H1 (cell line): Measurements from ENCODE around the gene PDF. TPM values are rescaled to one million over a fixed set of nuclear protein-coding genes. Genes with fewer than 3 reads are reported as not detected.

Experiments used
- CTCF ChIA-PET: fragments of 300-600 bp; sonication (Branson Sonifier 250); formaldehyde crosslinking; loops from one replicate; lab custom pipeline; 2021; ENCODE audit not compliant: partially characterized antibody; lab: Charles Lee
- POLR2A ChIA-PET: fragments of 300-600 bp; sonication (Branson Sonifier 250); formaldehyde crosslinking; loops from one replicate; lab custom pipeline; 2021; ENCODE audit warnings: inconsistent platforms; ENCODE audit not compliant: partially characterized antibody; lab: Charles Lee
- DNase-seq, 2 experiments: peaks; one replicate each; pipeline versions ENCODE4 v3.0.0 to v3.0.0-alpha.2; 2010 to 2022; ENCODE audit warnings: low spot score in 2 of 2, low read depth in 1 of 2, mixed read lengths in 1 of 2
- FAIRE-seq: peaks from 2 replicates; lab custom pipeline; 2011; peaks lifted over from hg19 to GRCh38; lab: Jason Lieb, UNC
- H2AFZ ChIP-seq: 2 replicates; pipeline ENCODE4 v1.8.1; 2012; ENCODE audit warnings: low read length, inconsistent platforms
- H2AK5ac ChIP-seq: 2 replicates; pipeline ENCODE4 v1.6.1; 2013; ENCODE audit warnings: low read depth, low read length
- H2BK120ac ChIP-seq: replicated peaks from 2 replicates; pipeline ENCODE3; 2013; ENCODE audit warnings: low read depth, low read length, inconsistent platforms
- H2BK12ac ChIP-seq: 2 replicates; pipeline ENCODE4 v1.6.1; 2013; ENCODE audit warnings: low read depth, low read length
- H2BK15ac ChIP-seq: 2 replicates; pipeline ENCODE4 v1.6.1; 2013; ENCODE audit warnings: low read length
- H2BK20ac ChIP-seq: 2 replicates; pipeline ENCODE4 v1.6.1; 2013; ENCODE audit warnings: low read length
- H2BK5ac ChIP-seq: 2 replicates; pipeline ENCODE4 v1.6.1; 2013; ENCODE audit warnings: low read depth, low read length
- H3K14ac ChIP-seq: 2 replicates; pipeline ENCODE4 v1.6.1; 2013; ENCODE audit warnings: inconsistent platforms; ENCODE audit not compliant: insufficient read length
- H3K18ac ChIP-seq: 2 replicates; pipeline ENCODE4 v1.6.1; 2013; ENCODE audit warnings: low read length; ENCODE audit errors: extremely low read depth
- H3K23ac ChIP-seq: 2 replicates; pipeline ENCODE4 v1.6.1; 2013; ENCODE audit warnings: inconsistent platforms; ENCODE audit not compliant: insufficient read length
- H3K23me2 ChIP-seq: 2 replicates; pipeline ENCODE4 v1.6.1; 2013; ENCODE audit warnings: low read depth, low read length
- H3K27ac ChIP-seq: 2 replicates; pipeline ENCODE4 v1.6.1; 2011; ENCODE audit warnings: low read depth, low read length, inconsistent platforms
- H3K27me3 ChIP-seq, 4 experiments: replicated peaks in 1 of 4; 1 replicate in 1 of 4; 2 replicates in 3 of 4; pipeline versions ENCODE4 v1.6.1 to v1.8.1; 2011 to 2013; ENCODE audit warnings: low read length in 3 of 4, mild to moderate bottlenecking in 3 of 4, inconsistent platforms in 2 of 4, mixed read lengths in 2 of 4, moderate library complexity in 1 of 4; ENCODE audit not compliant: control insufficient read depth in 3 of 4, insufficient read depth in 3 of 4; ENCODE audit errors: extremely low read depth in 1 of 4
- H3K36me3 ChIP-seq, 4 experiments: 2 replicates each; pipeline versions ENCODE4 v1.6.1 to v1.8.1; 2011 to 2013; ENCODE audit warnings: mild to moderate bottlenecking in 4 of 4, low read length in 3 of 4, moderate library complexity in 2 of 4, control low read depth in 1 of 4, inconsistent platforms in 1 of 4; ENCODE audit not compliant: insufficient read depth in 4 of 4, control insufficient read depth in 2 of 4
- H3K4ac ChIP-seq: replicated peaks from 2 replicates; pipeline ENCODE3; 2013; ENCODE audit warnings: low read length, low read depth, mixed read lengths, inconsistent platforms; ENCODE audit not compliant: insufficient read length
- H3K4me1 ChIP-seq, 4 experiments: replicated peaks in 1 of 4; 1 replicate in 1 of 4; 2 replicates in 3 of 4; pipeline versions ENCODE4 v1.6.1 to v1.8.1; 2011 to 2013; ENCODE audit warnings: low read length in 3 of 4, inconsistent platforms in 2 of 4, mixed read lengths in 1 of 4; ENCODE audit not compliant: insufficient read depth in 4 of 4, control insufficient read depth in 3 of 4
- H3K4me2 ChIP-seq, 2 experiments: 2 replicates each; pipeline versions ENCODE4 v1.6.1 to v1.8.1; 2011 to 2013; ENCODE audit warnings: low read depth in 2 of 2, low read length in 2 of 2, control low read depth in 1 of 2, inconsistent platforms in 1 of 2, mild to moderate bottlenecking in 1 of 2; ENCODE audit not compliant: insufficient read depth in 1 of 2
- H3K4me3 ChIP-seq, 4 experiments: fragments of 200-600, 300-600 bp in 1 of 4; sonication (generic), shearing (Covaris generic), sonication (Bioruptor Twin) in 1 of 4; 2 replicates each; pipeline versions ENCODE4 v1.5.1 to v1.8.1; 2011 to 2016; ENCODE audit warnings: low read length in 4 of 4, low read depth in 3 of 4, control low read depth in 2 of 4, inconsistent platforms in 2 of 4, mild to moderate bottlenecking in 2 of 4, mixed read lengths in 1 of 4, moderate library complexity in 1 of 4; ENCODE audit not compliant: insufficient read depth in 2 of 4; ENCODE audit errors: extremely low read depth in 1 of 4
- H3K56ac ChIP-seq: replicated peaks from 2 replicates; pipeline ENCODE3; 2013; ENCODE audit warnings: low read depth, mild to moderate bottlenecking, mixed read lengths, low read length, inconsistent platforms; ENCODE audit not compliant: insufficient read length
- H3K79me1 ChIP-seq: 2 replicates; pipeline ENCODE4 v1.6.1; 2013; ENCODE audit warnings: low read depth, low read length, control low read depth
- H3K79me2 ChIP-seq, 2 experiments: 2 replicates each; pipeline versions ENCODE4 v1.6.1 to v1.8.1; 2012 to 2013; ENCODE audit warnings: low read length in 2 of 2, mild to moderate bottlenecking in 2 of 2, inconsistent platforms in 1 of 2; ENCODE audit not compliant: insufficient read depth in 2 of 2, control insufficient read depth in 1 of 2
- H3K9ac ChIP-seq, 4 experiments: replicated peaks in 1 of 4; 1 replicate in 1 of 4; 2 replicates in 3 of 4; pipeline versions ENCODE4 v1.6.1 to v1.8.1; 2011 to 2013; ENCODE audit warnings: low read depth in 3 of 4, low read length in 3 of 4, control low read depth in 2 of 4, mild to moderate bottlenecking in 2 of 4, moderate library complexity in 2 of 4, inconsistent platforms in 1 of 4; ENCODE audit errors: extremely low read depth in 1 of 4
- H3K9me3 ChIP-seq, 2 experiments: 2 replicates each; pipeline versions ENCODE4 v1.6.1 to v1.8.1; 2012 to 2013; ENCODE audit warnings: mild to moderate bottlenecking in 2 of 2, moderate library complexity in 2 of 2, control low read depth in 1 of 2, inconsistent platforms in 1 of 2, low read depth in 1 of 2, low read length in 1 of 2, mixed read lengths in 1 of 2; ENCODE audit not compliant: insufficient read depth in 2 of 2
- H4K20me1 ChIP-seq, 2 experiments: replicated peaks in 1 of 2; 2 replicates each; pipeline versions ENCODE3 to v1.8.1; 2011 to 2013; ENCODE audit warnings: inconsistent platforms in 2 of 2, low read length in 2 of 2, mild to moderate bottlenecking in 1 of 2; ENCODE audit not compliant: insufficient read depth in 2 of 2, control insufficient read depth in 1 of 2
- H4K5ac ChIP-seq: 2 replicates; pipeline ENCODE4 v1.6.1; 2013; ENCODE audit warnings: low read length, low read depth, mixed read lengths, inconsistent platforms; ENCODE audit not compliant: insufficient read length
- H4K8ac ChIP-seq: 2 replicates; pipeline ENCODE4 v1.8.0; 2013; ENCODE audit warnings: mild to moderate bottlenecking, moderate library complexity, low read length, inconsistent platforms; ENCODE audit not compliant: insufficient read depth; ENCODE audit errors: extremely low read depth
- H4K91ac ChIP-seq: replicated peaks from 2 replicates; pipeline ENCODE3; 2013; ENCODE audit warnings: low read length, mixed read lengths, inconsistent platforms; ENCODE audit not compliant: insufficient read length
- PHF8 ChIP-seq: fragments of 200-600 bp; sonication (generic); conservative IDR thresholded peaks from 2 replicates; pipeline ENCODE4 v1.7.1; 2012; ENCODE audit warnings: low read depth, mild to moderate bottlenecking, inconsistent platforms, low read length, moderate library complexity
- POU5F1 ChIP-seq: IDR thresholded peaks from 2 replicates; pipeline ENCODE4 v1.6.1; 2011; ENCODE audit warnings: low read depth, mild to moderate bottlenecking, low read length, moderate library complexity
- RAD21 ChIP-seq, 2 experiments: IDR thresholded peaks in 1 of 2; conservative IDR thresholded peaks in 1 of 2; 2 replicates each; pipeline ENCODE4 v1.6.1; 2011; ENCODE audit warnings: low read depth in 2 of 2, low read length in 2 of 2, improper control_type of control experiment in 1 of 2, inconsistent platforms in 1 of 2, mild to moderate bottlenecking in 1 of 2, moderate library complexity in 1 of 2
- RBBP5 ChIP-seq: IDR thresholded peaks from 2 replicates; pipeline ENCODE4 v1.7.1; 2012; ENCODE audit warnings: low read depth, mild to moderate bottlenecking, inconsistent platforms, low read length, moderate library complexity, borderline replicate concordance
- SIRT6 ChIP-seq: IDR thresholded peaks from one replicate; pipeline ENCODE4 v1.7.1; 2012; ENCODE audit warnings: low read length, inconsistent platforms
- TCF12 ChIP-seq: IDR thresholded peaks from 2 replicates; pipeline ENCODE4 v1.6.1; 2011; ENCODE audit warnings: low read depth, mild to moderate bottlenecking, low read length
- WGBS, 2 experiments: shearing (Covaris generic) in 1 of 2; methylation state at CpG; one replicate each; pipeline versions ENCODE4 v1.1.6 to v1.1.7; 2013 to 2015; ENCODE audit warnings: low lambda C conversion rate in 2 of 2, mixed read lengths in 2 of 2, inconsistent platforms in 1 of 2, low coverage in 1 of 2, missing lambda C conversion rate in 1 of 2; ENCODE audit not compliant: insufficient replicate concordance in 2 of 2, insufficient coverage in 1 of 2, insufficient read length in 1 of 2; ENCODE audit errors: extremely low coverage in 1 of 2, missing lambda C conversion rate in 1 of 2; 5-methylcytosine and 5-hydroxymethylcytosine counted together
- polyA plus RNA-seq, 7 experiments: library from polyadenylated mRNA; depleted of rRNA in 3 of 7; stranded (reverse) in 5 of 7; unstranded in 2 of 7; fragments of >200 nt in 5 of 7; fragments of 200-250 nt in 2 of 7; gene quantifications; 1 replicate in 5 of 7; 2 replicates in 1 of 7; 4 replicates in 1 of 7; pipeline versions ENCODE4 v1.2.1 to v1.2.3, GENCODE V29; 2011 to 2013; ENCODE audit warnings: missing spikeins in 2 of 7, mixed read lengths in 2 of 7
- total RNA-seq: library from RNA; stranded (reverse); fragmentation: NEBNext Ultra II Directional; extraction: Animal tissue kit (Norgen Biotek cat#: 25700); gene quantifications from 2 replicates; pipeline ENCODE4 v1.2.1, GENCODE V29; 2021

PDF gene
- total and polyA plus RNA-seq, 2 of the 8 experiments (the other 6 are each of a cell fraction or from before 2014, with no cell fraction given) = 17.7 to 23.9 TPM

DNA sequence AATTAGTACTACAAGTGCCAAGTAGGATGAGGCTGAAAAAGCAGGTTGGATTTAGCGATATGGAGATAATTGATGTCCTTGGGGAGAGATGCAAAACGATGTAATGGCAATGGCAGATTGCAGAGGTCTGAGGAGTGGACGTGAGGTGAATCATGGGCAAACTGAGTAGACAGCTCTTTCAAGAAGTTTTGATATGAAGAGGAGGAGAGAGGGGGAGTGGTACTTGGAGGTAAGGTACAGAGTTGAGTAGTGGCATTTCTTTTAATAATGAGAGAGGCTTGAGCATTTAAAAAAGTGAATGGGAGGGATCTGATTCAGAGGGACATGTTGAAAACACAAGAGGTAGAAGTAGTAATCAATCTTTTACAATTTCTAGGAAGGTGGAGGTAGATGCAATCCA, 37.0 kb downstream of the PDF start:
- no peak overlapping the region for H3K4ac ChIP-seq
- no peak overlapping the region for H2BK5ac ChIP-seq
- no peak overlapping the region for H2BK15ac ChIP-seq
- no peak overlapping the region for H4K5ac ChIP-seq
- no peaks in the 10 kb centered on the region for H3K79me2 ChIP-seq
- no peaks in the 10 kb centered on the region for H3K9me3 ChIP-seq
- H3K56ac ChIP-seq = no peak overlapping the region
- ChIA-PET CTCF (no interaction called here), POLR2A (no interaction called here)
- no peak overlapping the region for H4K8ac ChIP-seq
- WGBS, 2 experiments = 91% methylated on average over 3 of the region's 3 CpGs; no CpG with 5 or more reads in 1 of the 2 experiments
- H2BK120ac ChIP-seq = no peak overlapping the region
- H3K9ac ChIP-seq = no peak overlapping the region
- H3K36me3 ChIP-seq = no peaks in the 10 kb centered on the region
- no peak overlapping the region for H3K18ac ChIP-seq
- H3K27me3 ChIP-seq = no peaks in the 10 kb centered on the region
- no peak overlapping the region for H3K14ac ChIP-seq
- no peaks in the 10 kb centered on the region for H3K79me1 ChIP-seq
- no peaks in the 10 kb centered on the region for H3K4me1 ChIP-seq
- H3K23me2 ChIP-seq = no peaks in the 10 kb centered on the region
- no peak overlapping the region for H4K91ac ChIP-seq
- FAIRE-seq = no peak
- no peaks in the 10 kb centered on the region for H4K20me1 ChIP-seq
- no peak overlapping the region for H2BK20ac ChIP-seq
- no peak overlapping the region for H3K27ac ChIP-seq
- H2BK12ac ChIP-seq = no peak overlapping the region
- H3K23ac ChIP-seq = no peak overlapping the region
- H2AFZ ChIP-seq = no peak overlapping the region
- no peak overlapping the region for H3K4me2 ChIP-seq
- no peak overlapping the region for H2AK5ac ChIP-seq
- no peak for DNase-seq
- no peak overlapping the region for H3K4me3 ChIP-seq
- TF ChIP-seq TCF12 (no peak), SIRT6 (no peak), POU5F1 (no peak), RAD21 (IDR thresholded peaks at IDR 0.05 in 1 of 2, conservative IDR thresholded peaks at IDR 0.05 in 1 of 2; ENCODE audit: low read depth in 2 of 2, low read length in 2 of 2) (no peak), PHF8 (no peak), RBBP5 (no peak)
